Measurements from ENCODE around the gene FGD6.

Gene FGD6

DNA sequence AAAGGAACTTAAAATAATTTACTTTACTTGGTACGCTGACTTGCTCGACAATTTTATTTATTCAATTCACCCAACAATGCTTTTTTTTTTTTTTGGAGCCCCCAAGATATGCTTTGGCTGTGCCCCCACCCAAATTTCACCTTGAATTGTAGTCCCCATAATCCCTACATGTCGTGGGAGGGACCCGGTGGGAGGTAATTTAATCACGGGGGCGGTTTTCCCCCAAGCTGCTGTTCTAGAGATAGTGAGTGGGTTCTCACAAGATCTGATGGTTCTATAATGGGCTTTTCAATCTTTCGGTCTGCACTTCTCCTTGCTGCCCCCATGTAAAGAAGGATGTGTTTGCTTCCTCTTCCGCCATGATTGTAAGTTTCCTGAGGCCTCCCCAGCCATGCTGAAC is 10.4 kb downstream of the FGD6 start:
- no peak overlapping the region for H3K27ac ChIP-seq (ENCODE audit: low read depth, low read length)

DNA sequence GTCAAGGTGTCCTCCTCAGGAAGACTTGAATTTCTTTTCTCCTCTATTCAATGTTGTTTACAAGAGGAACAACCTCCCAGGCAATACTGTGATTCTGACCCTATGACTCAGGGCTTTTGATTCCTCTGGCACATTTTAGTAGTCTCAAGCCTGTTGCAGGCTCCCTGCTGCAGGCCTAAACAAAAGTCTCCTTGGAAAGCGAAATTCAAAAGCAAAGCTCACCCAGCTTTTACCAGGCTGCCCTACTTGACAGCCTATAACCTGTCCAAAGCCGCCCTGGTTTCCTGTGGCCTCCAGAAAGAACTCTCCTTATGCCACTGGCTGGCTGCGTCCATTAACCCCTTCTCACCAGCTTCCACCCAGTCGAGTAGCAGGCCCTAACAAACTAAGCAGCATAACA is 11.6 kb downstream of the FGD6 start:
- Histone ChIP-seq H3K4me1 (ENCODE audit: control insufficient read depth, insufficient read depth, low read length, unreplicated experiment) (peaks cover 51% of the 10 kb centered on the region), H3K79me2 (ENCODE audit: control insufficient read depth, insufficient read depth, low read length, unreplicated experiment) (no peaks in the 10 kb centered on the region), H3K27me3 (ENCODE audit: insufficient read depth, low read length) (no peaks in the 10 kb centered on the region), H3K27ac (ENCODE audit: low read depth, low read length) (peak overlapping the region; percentile 92), H2AFZ (ENCODE audit: low read length, unreplicated experiment) (peak overlapping the region; percentile 49), H3K36me3 (ENCODE audit: insufficient read depth, low read length) (no peaks in the 10 kb centered on the region), H3K4me3 (ENCODE audit: low read depth, low read length) (no peak overlapping the region)

More for the DNA sequence above, 10.4 kb downstream of the FGD6 start:
- no peaks in the 10 kb centered on the region for H3K27me3 ChIP-seq (ENCODE audit: insufficient read depth, low read length)
- no peaks in the 10 kb centered on the region for H3K79me2 ChIP-seq (ENCODE audit: control insufficient read depth, insufficient read depth, low read length, unreplicated experiment)
- no peaks in the 10 kb centered on the region for H3K36me3 ChIP-seq (ENCODE audit: insufficient read depth, low read length)
- H2AFZ ChIP-seq (ENCODE audit: low read length, unreplicated experiment) = no peak overlapping the region
- peaks cover 39% of the 10 kb centered on the region for H3K4me1 ChIP-seq (ENCODE audit: control insufficient read depth, insufficient read depth, low read length, unreplicated experiment)
- H3K4me3 ChIP-seq (ENCODE audit: low read depth, low read length) = no peak overlapping the region

DNA sequence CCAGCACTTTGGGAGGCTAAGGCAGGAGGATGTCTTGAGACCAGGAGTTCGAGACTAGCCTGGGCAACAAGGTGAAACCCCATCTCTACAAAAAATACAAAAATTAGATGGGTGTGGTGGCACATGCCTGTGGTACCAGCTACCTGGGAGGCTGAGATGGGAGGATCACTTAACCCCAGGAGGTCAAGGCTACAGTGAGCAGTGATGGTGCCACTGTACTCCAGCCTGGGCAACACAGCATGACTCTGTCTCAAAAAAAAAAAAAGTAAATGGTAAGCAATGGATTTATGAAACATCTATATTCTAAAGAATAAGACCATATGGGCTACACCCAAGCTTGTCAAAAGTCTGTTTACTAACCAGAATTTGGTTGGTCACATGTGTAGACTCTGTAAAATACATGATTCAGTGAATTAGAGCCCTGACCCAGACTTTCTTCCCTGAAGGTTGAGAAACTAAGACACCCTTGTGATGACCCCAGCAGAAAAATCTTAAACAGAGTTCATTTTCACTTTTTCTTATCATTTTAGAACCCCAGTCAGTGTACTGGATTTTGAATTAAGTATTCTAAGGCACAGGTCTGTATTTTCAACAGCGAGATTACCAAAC is 12.1 kb downstream of the FGD6 start:
- Histone ChIP-seq H2AFZ (ENCODE audit: low read length, unreplicated experiment) (peak overlapping the region; percentile 57), H3K27ac (ENCODE audit: low read depth, low read length) (peak overlapping the region; percentile 92), H3K4me1 (ENCODE audit: control insufficient read depth, insufficient read depth, low read length, unreplicated experiment) (peaks cover 57% of the 10 kb centered on the region), H3K27me3 (ENCODE audit: insufficient read depth, low read length) (no peaks in the 10 kb centered on the region), H3K4me3 (ENCODE audit: low read depth, low read length) (no peak overlapping the region; the same call in 1 of the 2 replicates), H3K36me3 (ENCODE audit: insufficient read depth, low read length) (no peaks in the 10 kb centered on the region), H3K79me2 (ENCODE audit: control insufficient read depth, insufficient read depth, low read length, unreplicated experiment) (no peaks in the 10 kb centered on the region)

DNA sequence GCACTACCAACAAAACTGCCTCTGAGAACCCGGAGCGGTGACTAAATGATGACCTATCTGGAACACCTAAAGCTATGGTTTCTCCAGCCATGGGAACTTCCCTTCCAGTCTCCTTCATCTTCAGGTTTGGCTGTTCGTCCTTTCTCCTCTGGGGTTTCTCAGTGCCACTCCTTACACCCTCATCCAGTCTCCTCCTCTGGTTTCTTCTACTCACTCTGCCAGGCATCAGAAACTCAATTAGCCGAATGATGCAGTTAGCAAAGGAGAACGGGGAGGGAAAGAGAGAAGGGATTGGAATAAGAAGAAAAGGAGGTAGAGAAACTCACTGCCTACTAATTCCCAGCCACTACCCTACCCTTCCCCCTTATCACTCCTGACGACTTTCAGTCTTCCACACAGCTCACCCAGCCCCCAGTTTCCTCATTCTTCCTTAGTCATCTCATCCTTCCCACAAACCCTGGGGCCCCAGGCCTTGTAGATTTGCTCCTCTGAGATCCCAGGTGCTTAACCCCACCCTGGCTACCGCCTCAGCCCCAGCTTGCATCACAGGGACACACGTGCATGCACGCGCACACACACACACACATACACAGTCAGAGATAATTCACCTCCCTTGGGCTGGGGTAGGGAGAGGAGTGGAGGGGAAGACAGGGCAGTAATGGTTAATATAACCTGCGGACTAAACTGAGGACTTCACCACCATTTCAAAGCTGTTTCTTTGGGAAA is 13.0 kb downstream of the FGD6 start:
- H3K79me2 ChIP-seq (ENCODE audit: control insufficient read depth, insufficient read depth, low read length, unreplicated experiment) = no peaks in the 10 kb centered on the region
- peak overlapping the region; percentile 92 for H3K27ac ChIP-seq (ENCODE audit: low read depth, low read length)
- H3K4me3 ChIP-seq (ENCODE audit: low read depth, low read length) = peak overlapping the region; percentile 44; the same call in 1 of the 2 replicates
- H3K36me3 ChIP-seq (ENCODE audit: insufficient read depth, low read length) = no peaks in the 10 kb centered on the region
- no peaks in the 10 kb centered on the region for H3K27me3 ChIP-seq (ENCODE audit: insufficient read depth, low read length)
- H3K4me1 ChIP-seq (ENCODE audit: control insufficient read depth, insufficient read depth, low read length, unreplicated experiment) = peaks cover 57% of the 10 kb centered on the region
- peak overlapping the region; percentile 93 for H2AFZ ChIP-seq (ENCODE audit: low read length, unreplicated experiment)

DNA sequence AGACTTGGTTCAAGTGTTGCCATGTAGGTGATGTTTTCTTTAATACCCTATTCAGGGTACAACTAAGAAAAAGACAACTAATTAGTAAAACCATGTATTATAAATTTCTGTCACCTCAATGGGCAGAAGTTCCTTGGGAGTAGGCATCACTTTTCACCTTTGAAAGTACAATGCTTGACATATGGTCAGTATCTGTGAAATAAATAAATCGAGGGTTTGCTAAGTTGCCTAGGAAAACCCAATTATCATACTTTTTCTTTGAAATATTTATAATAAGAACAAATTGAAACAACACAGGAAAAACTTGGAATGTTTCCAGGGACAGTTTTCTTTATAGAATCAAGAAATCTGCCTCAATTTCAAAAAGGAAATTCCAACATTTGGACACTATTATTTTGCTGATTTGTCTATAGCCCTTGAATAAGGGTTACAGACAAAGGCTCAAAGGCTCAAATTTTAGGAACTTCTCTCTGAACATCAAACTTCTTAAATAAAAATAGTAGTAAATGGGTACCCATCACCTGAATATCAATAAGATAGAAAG is 13.7 kb downstream of the FGD6 start:
- Histone ChIP-seq H3K4me3 (ENCODE audit: low read depth, low read length) (peak overlapping the region; percentile 44; the same call in 1 of the 2 replicates), H3K27me3 (ENCODE audit: insufficient read depth, low read length) (no peaks in the 10 kb centered on the region), H3K36me3 (ENCODE audit: insufficient read depth, low read length) (no peaks in the 10 kb centered on the region), H2AFZ (ENCODE audit: low read length, unreplicated experiment) (peak overlapping the region; percentile 93), H3K79me2 (ENCODE audit: control insufficient read depth, insufficient read depth, low read length, unreplicated experiment) (no peaks in the 10 kb centered on the region), H3K27ac (ENCODE audit: low read depth, low read length) (peak overlapping the region; percentile 92), H3K4me1 (ENCODE audit: control insufficient read depth, insufficient read depth, low read length, unreplicated experiment) (peaks cover 57% of the 10 kb centered on the region)

DNA sequence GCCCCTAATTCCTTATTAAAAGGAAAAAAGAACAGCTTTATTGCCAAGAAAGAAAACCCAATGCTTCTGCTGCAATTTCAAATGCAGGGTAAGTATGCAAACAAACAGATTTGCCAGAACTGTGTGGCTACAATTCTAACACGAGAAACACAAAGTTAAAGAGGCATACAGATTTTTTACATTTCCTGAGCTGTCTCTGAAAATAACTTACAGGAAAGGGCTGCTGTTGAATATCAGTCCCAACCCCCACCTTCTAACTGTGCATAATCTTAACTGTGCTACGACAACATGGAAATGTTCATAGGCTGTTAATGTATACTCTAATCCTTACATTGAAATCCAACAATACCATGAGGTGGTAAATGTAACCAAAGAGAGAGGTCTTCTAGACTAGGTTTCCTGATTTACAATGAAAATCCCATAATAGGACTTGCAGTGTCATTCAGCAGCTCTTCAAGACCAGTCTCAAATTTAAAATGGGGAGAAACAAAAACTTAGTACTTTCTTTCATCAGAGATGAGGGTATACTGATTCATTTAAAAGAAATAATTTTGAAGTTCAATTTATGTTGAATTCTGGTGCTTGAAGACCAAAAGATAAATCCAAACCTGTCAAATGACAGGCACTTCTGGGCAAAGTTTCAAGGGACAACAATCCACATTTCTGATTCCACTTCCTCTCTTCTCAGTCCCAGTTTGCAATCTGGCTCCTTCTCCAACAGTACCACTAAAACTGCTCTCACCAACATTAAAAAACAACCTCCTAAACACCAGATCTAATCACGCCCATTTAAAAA is 14.4 kb downstream of the FGD6 start:
- H3K4me3 ChIP-seq (ENCODE audit: low read depth, low read length) = peak overlapping the region; percentile 44; the same call in 1 of the 2 replicates
- peaks cover 57% of the 10 kb centered on the region for H3K4me1 ChIP-seq (ENCODE audit: control insufficient read depth, insufficient read depth, low read length, unreplicated experiment)
- peak overlapping the region; percentile 27 for H2AFZ ChIP-seq (ENCODE audit: low read length, unreplicated experiment)
- H3K27ac ChIP-seq (ENCODE audit: low read depth, low read length) = peak overlapping the region; percentile 92
- H3K79me2 ChIP-seq (ENCODE audit: control insufficient read depth, insufficient read depth, low read length, unreplicated experiment) = no peaks in the 10 kb centered on the region
- no peaks in the 10 kb centered on the region for H3K27me3 ChIP-seq (ENCODE audit: insufficient read depth, low read length)
- H3K36me3 ChIP-seq (ENCODE audit: insufficient read depth, low read length) = no peaks in the 10 kb centered on the region

DNA sequence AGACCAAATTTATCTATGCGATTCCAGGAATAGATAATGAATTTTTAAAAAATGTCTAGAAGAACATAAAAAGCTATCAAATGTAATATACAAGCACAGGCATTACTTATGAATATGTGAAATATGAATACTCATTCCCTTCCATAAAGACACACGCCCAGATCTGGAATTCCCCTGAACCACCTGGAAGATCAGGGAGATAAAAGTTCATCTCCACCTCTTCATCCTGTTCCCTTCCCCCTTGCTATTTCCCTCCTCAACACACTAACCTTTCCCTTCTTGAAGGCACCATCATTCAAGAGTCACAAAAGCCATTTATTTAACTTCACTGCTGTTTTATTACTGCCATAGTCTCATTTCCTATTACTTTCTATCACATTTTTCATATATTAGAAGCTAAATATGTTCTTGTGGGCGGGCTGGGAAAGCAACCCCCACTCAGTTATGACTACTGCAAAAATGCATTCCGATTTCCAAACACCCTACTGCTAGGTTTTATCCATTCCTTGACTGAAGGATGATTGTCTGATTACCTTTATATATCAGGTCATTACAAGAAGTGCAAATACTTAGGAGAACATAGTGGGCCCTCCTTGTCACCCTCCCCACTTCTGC is 16.1 kb downstream of the FGD6 start:
- Histone ChIP-seq H3K4me1 (ENCODE audit: control insufficient read depth, insufficient read depth, low read length, unreplicated experiment) (peaks cover 57% of the 10 kb centered on the region), H3K27ac (ENCODE audit: low read depth, low read length) (peak overlapping the region; percentile 70), H3K79me2 (ENCODE audit: control insufficient read depth, insufficient read depth, low read length, unreplicated experiment) (no peaks in the 10 kb centered on the region), H3K4me3 (ENCODE audit: low read depth, low read length) (peak overlapping the region; percentile 70), H3K36me3 (ENCODE audit: insufficient read depth, low read length) (no peaks in the 10 kb centered on the region), H3K27me3 (ENCODE audit: insufficient read depth, low read length) (no peaks in the 10 kb centered on the region), H2AFZ (ENCODE audit: low read length, unreplicated experiment) (peak overlapping the region; percentile 88)

DNA sequence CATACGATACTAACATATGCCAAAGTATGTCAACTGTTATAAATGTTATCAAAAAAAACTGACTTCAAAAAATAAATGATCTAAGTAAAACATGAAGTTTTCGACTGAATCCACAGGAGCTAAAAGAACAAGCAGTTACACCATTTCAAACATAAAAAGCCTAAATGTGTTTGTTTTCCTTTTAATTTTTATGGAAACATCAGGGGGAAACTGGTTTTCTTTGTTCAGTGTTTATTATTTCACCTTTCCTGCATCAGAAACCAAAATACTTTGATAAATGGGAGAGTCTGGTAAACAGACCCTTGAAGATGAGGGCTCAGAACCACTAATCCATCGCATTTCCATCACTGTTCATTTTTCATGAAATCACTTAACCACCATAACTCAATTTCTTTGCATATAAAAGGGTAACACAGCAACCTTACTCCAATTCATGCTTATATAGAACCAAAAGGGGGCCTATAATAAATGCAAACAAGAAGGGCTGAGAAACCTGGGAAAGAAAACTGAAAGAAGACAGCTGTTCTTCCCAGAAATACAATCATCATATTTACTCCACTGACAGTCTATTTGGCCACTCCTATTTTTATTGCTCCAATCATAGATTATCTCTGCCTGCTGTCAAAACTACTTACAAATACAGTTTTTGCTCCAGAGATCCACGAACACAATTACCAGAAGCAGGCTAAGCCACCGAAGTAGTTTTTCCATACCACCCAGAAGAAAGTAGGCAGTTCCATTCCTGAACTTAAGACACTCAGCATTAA is 17.0 kb downstream of the FGD6 start:
- no peaks in the 10 kb centered on the region for H3K27me3 ChIP-seq (ENCODE audit: insufficient read depth, low read length)
- peak overlapping the region; percentile 70 for H3K27ac ChIP-seq (ENCODE audit: low read depth, low read length)
- no peaks in the 10 kb centered on the region for H3K36me3 ChIP-seq (ENCODE audit: insufficient read depth, low read length)
- peak overlapping the region; percentile 88 for H2AFZ ChIP-seq (ENCODE audit: low read length, unreplicated experiment)
- peaks cover 50% of the 10 kb centered on the region for H3K4me1 ChIP-seq (ENCODE audit: control insufficient read depth, insufficient read depth, low read length, unreplicated experiment)
- H3K79me2 ChIP-seq (ENCODE audit: control insufficient read depth, insufficient read depth, low read length, unreplicated experiment) = no peaks in the 10 kb centered on the region
- H3K4me3 ChIP-seq (ENCODE audit: low read depth, low read length) = peak overlapping the region; percentile 70

DNA sequence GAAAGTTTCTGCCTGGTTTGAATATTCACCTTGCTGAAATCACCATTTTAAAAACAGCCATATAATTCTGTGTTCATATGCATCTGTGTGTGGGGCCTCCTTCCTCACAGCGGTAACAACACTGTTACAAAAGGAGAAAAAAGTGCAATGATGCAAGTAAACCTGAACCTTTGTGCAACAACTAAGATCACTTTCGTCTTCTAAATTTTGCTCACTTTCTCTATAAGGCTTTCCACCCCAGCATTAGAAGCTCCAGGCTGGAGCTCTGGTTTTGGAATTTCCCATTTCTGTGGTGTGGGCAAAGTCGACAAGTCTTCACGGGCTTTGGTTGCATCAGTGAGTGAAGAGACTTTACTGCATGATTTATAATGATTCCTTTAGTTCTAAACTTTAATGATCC is 18.4 kb downstream of the FGD6 start:
- no peaks in the 10 kb centered on the region for H3K36me3 ChIP-seq (ENCODE audit: insufficient read depth, low read length)
- H3K79me2 ChIP-seq (ENCODE audit: control insufficient read depth, insufficient read depth, low read length, unreplicated experiment) = no peaks in the 10 kb centered on the region
- H3K4me1 ChIP-seq (ENCODE audit: control insufficient read depth, insufficient read depth, low read length, unreplicated experiment) = peaks cover 36% of the 10 kb centered on the region
- no peak overlapping the region for H3K4me3 ChIP-seq (ENCODE audit: low read depth, low read length)
- no peak overlapping the region for H3K27ac ChIP-seq (ENCODE audit: low read depth, low read length)
- H3K27me3 ChIP-seq (ENCODE audit: insufficient read depth, low read length) = no peaks in the 10 kb centered on the region
- H2AFZ ChIP-seq (ENCODE audit: low read length, unreplicated experiment) = no peak overlapping the region

Measured in ACC112 (cell line).